ENCODE measurements around the gene MED4.

MED4 gene

GRCh38 chr13:48078251-48078656, 16.6 kb downstream of the MED4 start:
- DNase-seq (ENCODE audit: extremely low spot score), result peak; percentile 48
- ChIA-PET CTCF (interaction anchor here (0.8 to 2.8 kb wide), 5 partner anchors 10 to 40 kb away, joined by 3 to 22 read pairs (median 5); partner anchors contain the start of gene MED4), POLR2A (interaction anchor here (1.1 kb wide), 1 partner anchor 40 kb away, joined by 3 read pairs; the partner anchor contains the start of gene NUDT15)
- TF ChIP-seq CTCF (IDR thresholded peaks at IDR 0.05; ENCODE audit: control extremely low read depth, extremely low read depth, low read depth, missing control alignments), result peak; percentile 20

GRCh38 chr13:48074006-48074405, 20.9 kb downstream of the MED4 start:
- TF ChIP-seq CTCF (IDR thresholded peaks at IDR 0.05; ENCODE audit: control extremely low read depth, extremely low read depth, low read depth, missing control alignments), result no peak
- ChIA-PET CTCF (no interaction called here), POLR2A (no interaction called here)
- DNase-seq (ENCODE audit: extremely low spot score), result no peak

- CTCF ChIA-PET, result no interaction called here
- no peak for DNase-seq (ENCODE audit: extremely low spot score)
- POLR2A ChIA-PET, result no interaction called here
- TF ChIP-seq CTCF (IDR thresholded peaks at IDR 0.05; ENCODE audit: control extremely low read depth, extremely low read depth, low read depth, missing control alignments), result no peak
Measured at GRCh38 chr13:48072787-48073186, 22.1 kb downstream of the MED4 start.

- ChIA-PET POLR2A (no interaction called here), CTCF (interaction anchor here (0.9 to 1.2 kb wide), 2 partner anchors 9 to 22 kb away, joined by 3 to 4 read pairs; no protein-coding TSS in a partner anchor)
- DNase-seq (ENCODE audit: extremely low spot score), result no peak
- TF ChIP-seq CTCF (IDR thresholded peaks at IDR 0.05; ENCODE audit: control extremely low read depth, extremely low read depth, low read depth, missing control alignments), result no peak
Measured at GRCh38 chr13:48072304-48072703, 22.6 kb downstream of the MED4 start.

GRCh38 chr13:48070942-48071341, 24.0 kb downstream of the MED4 start:
- no peak for TF ChIP-seq CTCF (IDR thresholded peaks at IDR 0.05; ENCODE audit: control extremely low read depth, extremely low read depth, low read depth, missing control alignments)
- CTCF ChIA-PET, result interaction anchor here (0.9 to 2.2 kb wide), 3 partner anchors 8 to 33 kb away, joined by 3 to 8 read pairs (median 4); partner anchors contain the start of gene NUDT15
- DNase-seq (ENCODE audit: extremely low spot score), result no peak
- POLR2A ChIA-PET, result no interaction called here

- no peak for TF ChIP-seq CTCF (IDR thresholded peaks at IDR 0.05; ENCODE audit: control extremely low read depth, extremely low read depth, low read depth, missing control alignments)
- POLR2A ChIA-PET, result no interaction called here
- DNase-seq (ENCODE audit: extremely low spot score), result no peak
- CTCF ChIA-PET, result interaction anchor here (2.2 kb wide), 1 partner anchor 31 kb away, joined by 8 read pairs; the partner anchor contains the start of gene NUDT15
Measured at GRCh38 chr13:48069573-48069972, 25.3 kb downstream of the MED4 start.
